OCI-LY3 (cell line): ENCODE measurements around the gene ANKDD1A.

ENCODE experiments used
- EZH2phosphoT487 ChIP-seq: fragments of 200-600 bp; shearing (Covaris generic); IDR thresholded peaks from 2 replicates; pipeline ENCODE4 v1.6.1; 2018; ENCODE audit warnings: antibody characterized with exemption, mixed run types, low read depth
- TF ChIP-seq, protein P1 (sequence below): fragments of 200-600, 300-600 bp; sonication (generic); IDR thresholded peaks from 2 replicates; pipeline ENCODE4 v1.5.1; 2014; ENCODE audit warnings: antibody characterized with exemption, low read length, low read depth

DNA sequence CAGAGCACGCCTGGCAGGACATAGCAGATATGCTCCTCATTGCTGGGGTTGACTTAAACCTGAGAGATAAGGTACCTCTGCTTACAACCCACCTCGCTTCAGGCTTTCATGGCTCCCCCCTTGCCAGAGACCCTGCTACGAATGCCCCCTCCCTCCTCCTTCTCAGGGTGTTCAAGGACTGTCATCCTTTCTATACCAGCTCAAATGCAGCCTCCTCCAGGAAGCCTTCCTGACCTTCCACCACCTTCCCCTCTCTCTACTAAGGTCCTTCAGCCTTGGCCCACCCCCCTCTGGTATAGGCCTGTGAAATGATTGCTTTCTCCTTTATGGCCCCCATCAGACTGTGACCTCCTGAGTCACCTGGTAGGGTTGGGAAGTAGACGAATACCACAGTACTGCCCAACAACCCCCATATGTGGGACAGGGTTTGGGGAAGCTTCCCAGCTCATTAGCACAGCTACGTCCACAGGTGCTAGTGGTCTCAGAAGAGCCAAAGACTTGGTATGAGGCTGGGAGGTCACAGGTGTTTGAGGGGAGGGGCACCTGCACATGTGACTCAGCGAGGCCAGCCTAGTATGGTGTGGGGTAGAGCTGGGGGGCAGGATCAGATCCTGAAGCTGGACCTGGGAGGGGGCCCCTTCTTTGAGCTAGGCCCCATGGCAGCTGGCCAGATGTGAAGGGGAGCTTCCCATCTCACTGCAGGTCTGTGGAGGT, 32.0 kb downstream of the ANKDD1A start:
- TF ChIP-seq, protein P1, sequence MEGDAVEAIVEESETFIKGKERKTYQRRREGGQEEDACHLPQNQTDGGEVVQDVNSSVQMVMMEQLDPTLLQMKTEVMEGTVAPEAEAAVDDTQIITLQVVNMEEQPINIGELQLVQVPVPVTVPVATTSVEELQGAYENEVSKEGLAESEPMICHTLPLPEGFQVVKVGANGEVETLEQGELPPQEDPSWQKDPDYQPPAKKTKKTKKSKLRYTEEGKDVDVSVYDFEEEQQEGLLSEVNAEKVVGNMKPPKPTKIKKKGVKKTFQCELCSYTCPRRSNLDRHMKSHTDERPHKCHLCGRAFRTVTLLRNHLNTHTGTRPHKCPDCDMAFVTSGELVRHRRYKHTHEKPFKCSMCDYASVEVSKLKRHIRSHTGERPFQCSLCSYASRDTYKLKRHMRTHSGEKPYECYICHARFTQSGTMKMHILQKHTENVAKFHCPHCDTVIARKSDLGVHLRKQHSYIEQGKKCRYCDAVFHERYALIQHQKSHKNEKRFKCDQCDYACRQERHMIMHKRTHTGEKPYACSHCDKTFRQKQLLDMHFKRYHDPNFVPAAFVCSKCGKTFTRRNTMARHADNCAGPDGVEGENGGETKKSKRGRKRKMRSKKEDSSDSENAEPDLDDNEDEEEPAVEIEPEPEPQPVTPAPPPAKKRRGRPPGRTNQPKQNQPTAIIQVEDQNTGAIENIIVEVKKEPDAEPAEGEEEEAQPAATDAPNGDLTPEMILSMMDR = no peak
- no peak for TF ChIP-seq EZH2phosphoT487
